Kidney (tissue), 14 donors: Measurements from ENCODE around the gene GABBR2. TPM values are rescaled to one million over a fixed set of nuclear protein-coding genes. Genes with fewer than 3 reads are reported as not detected.

Source experiments
- DNase-seq, 5 donors: peaks; one replicate each; pipeline ENCODE4 v3.0.0-alpha.2; 2013 to 2020
- FAIRE-seq: peaks from 2 replicates; lab custom pipeline; 2012; peaks lifted over from hg19 to GRCh38; lab: Jason Lieb, UNC
- H3K27ac ChIP-seq, 2 donors: one replicate each; pipeline ENCODE4 v1.7.0; 2013; ENCODE audit warnings: low read depth in 2 of 2, low read length in 2 of 2, inconsistent platforms in 1 of 2
- H3K27me3 ChIP-seq: one replicate; pipeline ENCODE4 v1.7.1; 2013; ENCODE audit warnings: low read length, inconsistent platforms; ENCODE audit not compliant: control insufficient read depth, insufficient read depth
- H3K36me3 ChIP-seq, 3 donors: one replicate each; pipeline versions ENCODE4 v1.7.0 to v1.7.1; 2013; ENCODE audit warnings: low read length in 3 of 3, control low read depth in 1 of 3, inconsistent platforms in 1 of 3; ENCODE audit not compliant: insufficient read depth in 3 of 3, control insufficient read depth in 2 of 3
- H3K4me1 ChIP-seq, 3 donors: one replicate each; pipeline versions ENCODE4 v1.7.0 to v1.7.1; 2013; ENCODE audit warnings: low read length in 3 of 3, inconsistent platforms in 1 of 3, low read depth in 1 of 3; ENCODE audit not compliant: control insufficient read depth in 2 of 3, insufficient read depth in 2 of 3
- H3K4me3 ChIP-seq, 3 donors: one replicate each; pipeline versions ENCODE4 v1.7.0 to v1.8.1; 2013; ENCODE audit warnings: low read length in 3 of 3, control low read depth in 1 of 3, inconsistent platforms in 1 of 3
- H3K9ac ChIP-seq, 3 donors: one replicate each; pipeline versions ENCODE4 v1.7.0 to v1.7.1; 2013; ENCODE audit warnings: low read length in 3 of 3, control low read depth in 1 of 3, inconsistent platforms in 1 of 3
- H3K9me3 ChIP-seq, 3 donors: one replicate each; pipeline versions ENCODE4 v1.7.0 to v1.7.1; 2013; ENCODE audit warnings: low read length in 3 of 3, control low read depth in 1 of 3, inconsistent platforms in 1 of 3; ENCODE audit not compliant: control insufficient read depth in 2 of 3, insufficient read depth in 1 of 3
- CTCF ChIP-seq: IDR thresholded peaks from 3 replicates; pipeline ENCODE4 v1.5.1; 2012; ENCODE audit warnings: mild to moderate bottlenecking, moderate library complexity, borderline replicate concordance; ENCODE audit not compliant: insufficient read depth; ENCODE audit errors: extremely low read depth
- intact Hi-C: fragments of 100-400 bp; cut with DNase I; formaldehyde crosslinking; loops from one replicate; pipeline ENCODE4 v1.11.1; 2022
- polyA plus RNA-seq: library from polyadenylated mRNA; stranded (reverse); fragments of 350-450 nt; fragmentation: Illumina TruSeq; extraction: RNeasy Lipid Tissue Mini Kit (QIAGEN cat#74804); gene quantifications from one replicate; pipeline ENCODE4 v1.2.3, GENCODE V29; 2014; ENCODE audit warnings: low read depth, low replicate concordance; ENCODE audit not compliant: insufficient read depth
- total RNA-seq: library from RNA; stranded (reverse); fragmentation: NEBNext Ultra II Directional; extraction: Animal tissue kit (Norgen Biotek cat#: 25700); gene quantifications from one replicate; pipeline ENCODE4 v1.2.1, GENCODE V29; 2021
- donor health status: control.
- donor health status: control.
- donor health status: control.
- donor health status: control.
- donor health status: control.
- donor health status: DM: yes; HTN: yes; CAD: no.
- donor health status: Normal renal cell carcinoma (clear cell type).

The GABBR2 gene
- total and polyA plus RNA-seq, 2 donors from 2014 or later, result 0.06 TPM; not detected in 1

GRCh38 chr9:98403715-98404114 lies 305.0 kb downstream of the GABBR2 start:
- FAIRE-seq (no peak), DNase-seq (no peak)
- no peak for TF ChIP-seq CTCF
- Histone ChIP-seq H3K36me3 (no peaks in the 10 kb centered on the region), H3K4me1 (no peaks in the 10 kb centered on the region), H3K4me3 (no peak overlapping the region), H3K9me3 (no peaks in the 10 kb centered on the region), H3K9ac (no peak overlapping the region), H3K27ac (no peak overlapping the region), H3K27me3 (no peaks in the 10 kb centered on the region)
- intact Hi-C loops, result no loop called here

- H3K36me3 ChIP-seq, result no peaks in the 10 kb centered on the region
- H3K9ac ChIP-seq, result no peak overlapping the region
- no peak for TF ChIP-seq CTCF
- no peak for FAIRE-seq
- H3K4me3 ChIP-seq, result no peak overlapping the region
- no peak overlapping the region for H3K27ac ChIP-seq
- H3K9me3 ChIP-seq, result no peaks in the 10 kb centered on the region
- H3K27me3 ChIP-seq, result no peaks in the 10 kb centered on the region
- intact Hi-C loops, result no loop called here
- no peak for DNase-seq
- no peaks in the 10 kb centered on the region for H3K4me1 ChIP-seq
Observed at GRCh38 chr9:98402019-98402840, 306.5 kb downstream of the GABBR2 start.

- Histone ChIP-seq H3K4me1 (no peaks in the 10 kb centered on the region), H3K4me3 (no peak overlapping the region), H3K27ac (no peak overlapping the region), H3K9me3 (no peaks in the 10 kb centered on the region), H3K36me3 (no peaks in the 10 kb centered on the region), H3K9ac (no peak overlapping the region), H3K27me3 (no peaks in the 10 kb centered on the region)
- no peak for TF ChIP-seq CTCF
- intact Hi-C loops, result no loop called here
- FAIRE-seq (no peak), DNase-seq (no peak)
Observed at GRCh38 chr9:98401140-98402018, 307.4 kb downstream of the GABBR2 start.
